Measurements from ENCODE around the gene TMA7B.

TMA7B gene

GRCh38 chr22:39933741-39934140 is 26.5 kb upstream of the TMA7B start:
- no peak overlapping the region for H3K27ac ChIP-seq
- H3K4me2 ChIP-seq, result no peak overlapping the region
- no peak overlapping the region for H3K9ac ChIP-seq
- no peaks in the 10 kb centered on the region for H3K36me3 ChIP-seq (ENCODE audit: insufficient read depth)
- TF ChIP-seq, protein P1, sequence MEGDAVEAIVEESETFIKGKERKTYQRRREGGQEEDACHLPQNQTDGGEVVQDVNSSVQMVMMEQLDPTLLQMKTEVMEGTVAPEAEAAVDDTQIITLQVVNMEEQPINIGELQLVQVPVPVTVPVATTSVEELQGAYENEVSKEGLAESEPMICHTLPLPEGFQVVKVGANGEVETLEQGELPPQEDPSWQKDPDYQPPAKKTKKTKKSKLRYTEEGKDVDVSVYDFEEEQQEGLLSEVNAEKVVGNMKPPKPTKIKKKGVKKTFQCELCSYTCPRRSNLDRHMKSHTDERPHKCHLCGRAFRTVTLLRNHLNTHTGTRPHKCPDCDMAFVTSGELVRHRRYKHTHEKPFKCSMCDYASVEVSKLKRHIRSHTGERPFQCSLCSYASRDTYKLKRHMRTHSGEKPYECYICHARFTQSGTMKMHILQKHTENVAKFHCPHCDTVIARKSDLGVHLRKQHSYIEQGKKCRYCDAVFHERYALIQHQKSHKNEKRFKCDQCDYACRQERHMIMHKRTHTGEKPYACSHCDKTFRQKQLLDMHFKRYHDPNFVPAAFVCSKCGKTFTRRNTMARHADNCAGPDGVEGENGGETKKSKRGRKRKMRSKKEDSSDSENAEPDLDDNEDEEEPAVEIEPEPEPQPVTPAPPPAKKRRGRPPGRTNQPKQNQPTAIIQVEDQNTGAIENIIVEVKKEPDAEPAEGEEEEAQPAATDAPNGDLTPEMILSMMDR (conservative IDR thresholded peaks at IDR 0.05; ENCODE audit: low read depth, low read length), result no peak
- H3K27me3 ChIP-seq (ENCODE audit: insufficient read depth, low read depth), result no peaks in the 10 kb centered on the region; the same call in 1 of the 2 replicates
- H3K79me2 ChIP-seq (ENCODE audit: insufficient read depth, low read depth), result no peaks in the 10 kb centered on the region
- H3K4me3 ChIP-seq (IDR thresholded peaks at IDR 0.05; ENCODE audit: insufficient read depth, low read depth, low read length), result no peak overlapping the region
- no peaks in the 10 kb centered on the region for H4K20me1 ChIP-seq (ENCODE audit: insufficient read depth)
- H2AFZ ChIP-seq (ENCODE audit: low read depth), result no peak overlapping the region
- H3K4me1 ChIP-seq (ENCODE audit: low read depth, poor library complexity, severe bottlenecking), result no peaks in the 10 kb centered on the region

DNA sequence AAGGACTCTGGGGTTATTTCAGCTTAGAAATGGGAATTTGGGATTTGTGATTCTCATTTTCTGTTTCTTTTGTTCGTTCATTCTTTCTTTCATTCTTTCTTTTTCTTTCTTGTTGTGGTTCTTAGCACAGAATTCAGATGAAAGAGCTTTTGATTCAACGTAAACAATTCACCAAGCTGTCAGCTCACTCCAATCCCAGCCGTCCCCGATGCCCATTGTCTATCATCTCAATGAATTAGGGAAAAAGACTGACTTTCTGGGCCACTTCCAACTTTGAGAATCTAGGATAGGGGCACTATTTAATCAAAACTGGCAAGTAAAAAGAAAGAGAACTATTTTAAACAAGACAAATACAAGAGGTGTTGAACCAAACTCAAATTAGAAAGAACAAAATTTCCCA is 25.1 kb upstream of the TMA7B start:
- no peaks in the 10 kb centered on the region for H3K79me2 ChIP-seq (ENCODE audit: insufficient read depth, low read depth)
- no peak overlapping the region for H3K4me3 ChIP-seq (IDR thresholded peaks at IDR 0.05; ENCODE audit: insufficient read depth, low read depth, low read length)
- H3K9ac ChIP-seq, result no peak overlapping the region
- no peak overlapping the region for H3K27ac ChIP-seq
- no peak overlapping the region for H2AFZ ChIP-seq (ENCODE audit: low read depth)
- TF ChIP-seq, protein P1 (conservative IDR thresholded peaks at IDR 0.05; ENCODE audit: low read depth, low read length), result no peak
- no peaks in the 10 kb centered on the region for H4K20me1 ChIP-seq (ENCODE audit: insufficient read depth)
- no peaks in the 10 kb centered on the region for H3K36me3 ChIP-seq (ENCODE audit: insufficient read depth)
- H3K4me1 ChIP-seq (ENCODE audit: low read depth, poor library complexity, severe bottlenecking), result no peaks in the 10 kb centered on the region
- no peak overlapping the region for H3K4me2 ChIP-seq
- no peaks in the 10 kb centered on the region; the same call in 1 of the 2 replicates for H3K27me3 ChIP-seq (ENCODE audit: insufficient read depth, low read depth)

GRCh38 chr22:39935612-39936011 is 24.6 kb upstream of the TMA7B start:
- H3K79me2 ChIP-seq (ENCODE audit: insufficient read depth, low read depth), result no peaks in the 10 kb centered on the region

DNA sequence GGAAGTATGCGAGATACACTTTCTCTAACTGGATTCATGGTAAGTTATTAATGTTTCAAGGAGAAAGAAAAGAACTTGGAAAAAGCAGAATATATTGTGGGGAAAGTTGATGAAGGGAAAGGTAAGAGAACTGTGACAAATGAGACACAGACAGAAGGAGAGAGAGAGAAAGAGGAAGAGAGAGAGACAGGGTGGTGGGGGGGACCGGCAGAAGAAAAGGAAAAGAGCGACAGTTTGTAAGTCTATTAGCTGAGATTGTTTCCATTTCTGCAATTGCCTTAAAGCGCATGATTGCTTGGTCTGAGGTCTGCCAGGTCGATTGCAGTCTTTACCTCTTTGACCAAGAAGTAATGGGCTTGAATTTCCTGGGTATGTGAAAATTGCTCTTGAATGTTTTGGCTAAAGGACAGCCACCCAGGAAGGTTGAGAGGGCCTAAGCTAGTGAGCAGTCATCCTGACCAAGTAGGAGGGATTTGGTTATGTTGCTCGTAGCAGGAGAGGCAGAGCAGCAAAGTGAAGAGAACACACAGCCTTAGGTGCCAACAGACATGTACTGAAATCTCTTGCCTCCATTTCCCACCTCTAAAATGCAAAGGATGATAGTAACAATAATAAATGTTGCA is 23.6 kb upstream of the TMA7B start:
- Histone ChIP-seq H2AFZ (ENCODE audit: low read depth) (no peak overlapping the region), H3K4me2 (no peak overlapping the region), H3K27me3 (ENCODE audit: insufficient read depth, low read depth) (no peaks in the 10 kb centered on the region; the same call in 1 of the 2 replicates), H3K79me2 (ENCODE audit: insufficient read depth, low read depth) (no peaks in the 10 kb centered on the region), H3K9ac (no peak overlapping the region), H3K36me3 (ENCODE audit: insufficient read depth) (no peaks in the 10 kb centered on the region), H3K27ac (no peak overlapping the region), H3K4me1 (ENCODE audit: low read depth, poor library complexity, severe bottlenecking) (no peaks in the 10 kb centered on the region), H3K4me3 (IDR thresholded peaks at IDR 0.05; ENCODE audit: insufficient read depth, low read depth, low read length) (no peak overlapping the region), H4K20me1 (ENCODE audit: insufficient read depth) (no peaks in the 10 kb centered on the region)
- TF ChIP-seq, protein P1 (conservative IDR thresholded peaks at IDR 0.05; ENCODE audit: low read depth, low read length), result no peak

More at GRCh38 chr22:39935612-39936011, 24.6 kb upstream of the TMA7B start:
- H3K9ac ChIP-seq, result no peak overlapping the region
- no peak overlapping the region for H3K4me2 ChIP-seq
- H3K27ac ChIP-seq, result no peak overlapping the region
- no peak overlapping the region for H3K4me3 ChIP-seq (IDR thresholded peaks at IDR 0.05; ENCODE audit: insufficient read depth, low read depth, low read length)
- TF ChIP-seq, protein P1 (conservative IDR thresholded peaks at IDR 0.05; ENCODE audit: low read depth, low read length), result no peak
- no peaks in the 10 kb centered on the region for H3K36me3 ChIP-seq (ENCODE audit: insufficient read depth)
- no peaks in the 10 kb centered on the region for H3K4me1 ChIP-seq (ENCODE audit: low read depth, poor library complexity, severe bottlenecking)
- H2AFZ ChIP-seq (ENCODE audit: low read depth), result no peak overlapping the region
- H3K27me3 ChIP-seq (ENCODE audit: insufficient read depth, low read depth), result no peaks in the 10 kb centered on the region; the same call in 1 of the 2 replicates
- no peaks in the 10 kb centered on the region for H4K20me1 ChIP-seq (ENCODE audit: insufficient read depth)

All from KMS-11 (cell line).